ENCODE measurements around the gene MYBPH. TPM values are rescaled to one million over a fixed set of nuclear protein-coding genes. Genes with fewer than 3 reads are reported as not detected.

Gene MYBPH
- total RNA-seq, 1 experiment from 2014 or later, result 25.9 TPM

GRCh38 chr1:203122159-203122558 lies 53.5 kb downstream of the MYBPH start:
- intact Hi-C loops (cut with micrococcal nuclease; ENCODE audit: unreplicated experiment), result no loop called here
- no peak for DNase-seq
- TF ChIP-seq, protein P1, sequence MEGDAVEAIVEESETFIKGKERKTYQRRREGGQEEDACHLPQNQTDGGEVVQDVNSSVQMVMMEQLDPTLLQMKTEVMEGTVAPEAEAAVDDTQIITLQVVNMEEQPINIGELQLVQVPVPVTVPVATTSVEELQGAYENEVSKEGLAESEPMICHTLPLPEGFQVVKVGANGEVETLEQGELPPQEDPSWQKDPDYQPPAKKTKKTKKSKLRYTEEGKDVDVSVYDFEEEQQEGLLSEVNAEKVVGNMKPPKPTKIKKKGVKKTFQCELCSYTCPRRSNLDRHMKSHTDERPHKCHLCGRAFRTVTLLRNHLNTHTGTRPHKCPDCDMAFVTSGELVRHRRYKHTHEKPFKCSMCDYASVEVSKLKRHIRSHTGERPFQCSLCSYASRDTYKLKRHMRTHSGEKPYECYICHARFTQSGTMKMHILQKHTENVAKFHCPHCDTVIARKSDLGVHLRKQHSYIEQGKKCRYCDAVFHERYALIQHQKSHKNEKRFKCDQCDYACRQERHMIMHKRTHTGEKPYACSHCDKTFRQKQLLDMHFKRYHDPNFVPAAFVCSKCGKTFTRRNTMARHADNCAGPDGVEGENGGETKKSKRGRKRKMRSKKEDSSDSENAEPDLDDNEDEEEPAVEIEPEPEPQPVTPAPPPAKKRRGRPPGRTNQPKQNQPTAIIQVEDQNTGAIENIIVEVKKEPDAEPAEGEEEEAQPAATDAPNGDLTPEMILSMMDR (IDR thresholded peaks at IDR 0.05; ENCODE audit: insufficient read depth in 1 of 2, low read depth in 1 of 2, low read length in 1 of 2, severe bottlenecking in 1 of 2, unreplicated experiment in 1 of 2), result no peak
- H3K9me3 Mint-ChIP-seq (ENCODE audit: unreplicated experiment), result no peaks in the 10 kb centered on the region
- H3K36me3 Mint-ChIP-seq (ENCODE audit: insufficient read depth, unreplicated experiment), result no peaks in the 10 kb centered on the region
- H3K4me1 Mint-ChIP-seq (ENCODE audit: low read depth, unreplicated experiment), result peaks cover 17% of the 10 kb centered on the region
- Histone ChIP-seq H3K4me3 (ENCODE audit: low read depth, low read length) (no peak overlapping the region), H3K27me3 (replicated peaks; ENCODE audit: control insufficient read depth, insufficient read depth, low read length) (no peaks in the 10 kb centered on the region), H3K9me3 (no peaks in the 10 kb centered on the region), H3K4me1 (peaks cover 14% of the 10 kb centered on the region), H3K36me3 (ENCODE audit: control insufficient read depth, insufficient read depth, low read length) (no peaks in the 10 kb centered on the region)
- H3K27ac Mint-ChIP-seq (ENCODE audit: unreplicated experiment), result no peak overlapping the region
- no TSS peak for BruUV-seq (replicated peaks)
- H3K4me3 Mint-ChIP-seq (ENCODE audit: unreplicated experiment), result no peak overlapping the region
- H3K27me3 Mint-ChIP-seq (ENCODE audit: insufficient read depth, unreplicated experiment), result no peaks in the 10 kb centered on the region
- ChIA-PET CTCF (no interaction called here), POLR2A (no interaction called here)

DNA sequence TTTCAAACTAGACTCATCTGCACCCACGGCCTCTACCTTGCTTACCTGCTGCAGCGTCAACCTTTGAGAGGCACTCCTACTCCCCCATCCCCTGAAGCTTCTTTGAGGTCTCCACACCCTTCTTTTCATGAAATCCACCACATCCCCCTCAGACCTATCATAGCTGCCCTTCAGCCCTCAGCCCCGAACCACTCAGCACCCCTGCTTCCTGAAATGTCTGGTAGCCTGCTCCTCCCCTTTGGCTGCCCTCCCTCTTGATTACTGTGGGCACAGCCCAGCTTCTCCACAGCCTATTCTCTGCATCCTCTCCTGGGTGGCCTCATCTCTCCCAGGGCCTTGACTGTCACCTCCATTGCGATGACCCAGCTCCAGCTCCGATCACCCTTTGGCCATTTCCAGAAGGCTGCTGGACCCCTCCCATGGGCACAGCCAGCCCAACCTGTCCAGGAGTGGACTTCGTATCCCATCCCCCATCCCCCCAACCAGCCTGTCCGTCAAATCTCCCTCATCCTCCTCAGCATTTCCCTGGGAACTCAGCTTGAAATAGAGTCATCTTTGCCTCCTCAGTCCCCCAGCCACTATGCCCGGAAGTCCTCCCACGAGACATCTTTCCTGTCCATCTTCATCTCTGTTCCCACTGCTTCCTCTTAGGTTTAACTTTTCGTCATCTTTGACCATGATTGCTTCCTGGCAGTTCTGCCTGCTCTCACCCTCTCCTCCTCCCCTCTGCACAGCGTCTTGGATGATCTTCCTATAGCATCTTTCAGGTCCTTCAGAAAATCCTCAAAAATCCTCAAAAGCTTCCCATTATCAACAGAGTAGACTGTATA lies 54.2 kb downstream of the MYBPH start:
- Mint-ChIP-seq H3K27me3 (ENCODE audit: insufficient read depth, unreplicated experiment) (no peaks in the 10 kb centered on the region), H3K9me3 (ENCODE audit: unreplicated experiment) (no peaks in the 10 kb centered on the region), H3K36me3 (ENCODE audit: insufficient read depth, unreplicated experiment) (no peaks in the 10 kb centered on the region), H3K4me1 (ENCODE audit: low read depth, unreplicated experiment) (peaks cover 10% of the 10 kb centered on the region), H3K27ac (ENCODE audit: unreplicated experiment) (no peak overlapping the region), H3K4me3 (ENCODE audit: unreplicated experiment) (no peak overlapping the region)
- no peaks in the 10 kb centered on the region for H3K9me3 ChIP-seq
- DNase-seq, result no peak
- H3K27me3 ChIP-seq (replicated peaks; ENCODE audit: control insufficient read depth, insufficient read depth, low read length), result no peaks in the 10 kb centered on the region
- peaks cover 6% of the 10 kb centered on the region for H3K4me1 ChIP-seq
- no peak overlapping the region for H3K4me3 ChIP-seq (ENCODE audit: low read depth, low read length)
- ChIA-PET POLR2A (no interaction called here), CTCF (interaction anchor here (0.9 to 1.2 kb wide), 4 partner anchors 67 to 95 kb away, joined by 3 to 5 read pairs (median 3); no protein-coding TSS in a partner anchor)
- BruUV-seq (replicated peaks), result no TSS peak
- intact Hi-C loops (cut with micrococcal nuclease; ENCODE audit: unreplicated experiment), result no loop called here
- TF ChIP-seq, protein P1 (IDR thresholded peaks at IDR 0.05; ENCODE audit: insufficient read depth in 1 of 2, low read depth in 1 of 2, low read length in 1 of 2, severe bottlenecking in 1 of 2, unreplicated experiment in 1 of 2), result no peak
- no peaks in the 10 kb centered on the region for H3K36me3 ChIP-seq (ENCODE audit: control insufficient read depth, insufficient read depth, low read length)

DNA sequence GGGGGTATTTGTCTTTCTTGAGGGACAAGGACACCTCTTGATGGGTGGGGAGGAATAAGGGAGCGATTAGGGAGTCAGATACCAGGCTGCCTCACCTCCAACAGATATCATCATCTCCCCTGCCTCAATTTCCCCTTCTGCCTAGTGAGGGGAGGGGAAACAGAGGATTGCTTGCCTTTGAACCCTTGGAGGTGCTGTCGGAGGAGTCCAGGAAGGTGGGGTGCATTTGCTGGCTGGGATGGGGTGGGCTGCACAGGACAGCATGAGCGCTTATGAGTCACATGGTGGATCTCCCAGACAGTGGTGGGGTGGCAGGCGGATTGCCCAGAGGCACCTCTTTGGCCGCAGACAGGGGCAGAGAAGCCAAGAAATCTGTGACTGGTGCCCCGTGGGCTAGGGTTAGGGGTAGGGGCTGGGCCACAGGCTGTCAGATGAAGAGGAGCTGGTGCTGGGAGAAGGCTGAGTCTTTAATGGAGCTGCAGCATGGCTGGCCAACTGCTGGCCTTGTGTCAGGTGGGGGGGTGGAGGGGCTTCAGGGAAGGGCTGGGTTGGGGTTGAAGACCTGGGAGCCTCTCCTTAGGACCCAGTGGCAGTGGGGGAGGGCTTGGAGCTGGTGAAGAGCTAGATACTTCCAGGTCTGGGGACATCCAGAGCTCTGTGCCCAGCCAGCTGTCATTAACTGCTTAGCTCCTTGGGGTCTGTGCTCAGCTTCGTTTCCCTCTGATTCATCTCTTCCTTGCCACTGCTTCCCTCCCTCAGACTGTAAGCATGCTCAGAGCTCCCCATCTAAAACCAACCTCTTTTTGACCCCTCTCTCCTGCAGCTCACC lies 55.1 kb downstream of the MYBPH start:
- peaks cover 2% of the 10 kb centered on the region for H3K4me1 Mint-ChIP-seq (ENCODE audit: low read depth, unreplicated experiment)
- ChIA-PET CTCF (interaction anchor here (0.9 to 1.2 kb wide), 4 partner anchors 68 to 96 kb away, joined by 3 to 5 read pairs (median 3); no protein-coding TSS in a partner anchor), POLR2A (no interaction called here)
- Histone ChIP-seq H3K36me3 (ENCODE audit: control insufficient read depth, insufficient read depth, low read length) (no peaks in the 10 kb centered on the region), H3K27me3 (replicated peaks; ENCODE audit: control insufficient read depth, insufficient read depth, low read length) (no peaks in the 10 kb centered on the region), H3K9me3 (no peaks in the 10 kb centered on the region), H3K4me3 (ENCODE audit: low read depth, low read length) (no peak overlapping the region), H3K4me1 (no peaks in the 10 kb centered on the region)
- H3K27ac Mint-ChIP-seq (ENCODE audit: unreplicated experiment), result no peak overlapping the region
- BruUV-seq (replicated peaks), result no TSS peak
- no peak overlapping the region for H3K4me3 Mint-ChIP-seq (ENCODE audit: unreplicated experiment)
- no peak for DNase-seq
- H3K9me3 Mint-ChIP-seq (ENCODE audit: unreplicated experiment), result no peaks in the 10 kb centered on the region
- H3K36me3 Mint-ChIP-seq (ENCODE audit: insufficient read depth, unreplicated experiment), result no peaks in the 10 kb centered on the region
- TF ChIP-seq, protein P1 (IDR thresholded peaks at IDR 0.05; ENCODE audit: insufficient read depth in 1 of 2, low read depth in 1 of 2, low read length in 1 of 2, severe bottlenecking in 1 of 2, unreplicated experiment in 1 of 2), result no peak
- intact Hi-C loops (cut with micrococcal nuclease; ENCODE audit: unreplicated experiment), result no loop called here
- no peaks in the 10 kb centered on the region for H3K27me3 Mint-ChIP-seq (ENCODE audit: insufficient read depth, unreplicated experiment)

All from Caco-2 (cell line).